Fibroblast of villous mesenchyme (primary cell): ENCODE data around the gene ATP1A1. TPM values are rescaled to one million over a fixed set of nuclear protein-coding genes. Genes with fewer than 3 reads are reported as not detected.

Experiments
- DNase-seq: peaks from one replicate; pipeline ENCODE4 v3.0.0-alpha.2; 2010; ENCODE audit warnings: low read depth
- H3K4me3 ChIP-seq: 2 replicates; pipeline ENCODE4 v1.5.1; 2011; ENCODE audit warnings: low read depth, mild to moderate bottlenecking, low read length
- CTCF ChIP-seq: IDR thresholded peaks from 2 replicates; pipeline ENCODE4 v1.5.1; 2012; ENCODE audit warnings: low read depth, mild to moderate bottlenecking, low read length; ENCODE audit not compliant: insufficient read depth
- small RNA-seq: library from RNA; depleted of rRNA; stranded (forward); fragments of <200 nt; gene quantifications from one replicate; pipeline ENCODE3, GENCODE V24; 2012
- total RNA-seq: library from RNA; depleted of rRNA; stranded (reverse); fragments of >200 nt; gene quantifications from 2 replicates; pipeline ENCODE4 v1.2.3, GENCODE V29; 2012

Gene ATP1A1
- total RNA-seq, 1 donor: 107 TPM

GRCh38 chr1:116453906-116454305, 80.9 kb downstream of the ATP1A1 start:
- TF ChIP-seq CTCF: no peak
- DNase-seq: peak; percentile 2
- H3K4me3 ChIP-seq: no peak overlapping the region

Small RNA genes within 50 kb of the gene (small RNA-seq; reads per million reads assigned to genes)
- gene RF00019: not detected
- gene RNU6-817P: not detected

Other genes starting within 250 kb of the ATP1A1 start
- gene CD58, start 197.8 kb downstream of the ATP1A1 start, total RNA-seq: 9.7 and 13.8 TPM in 2 replicates